Esophagus muscularis mucosa (tissue), 4 donors: ENCODE data around the gene CAMTA1.

Experiments
- EP300 ChIP-seq: sonication (generic); formaldehyde crosslinking; IDR thresholded peaks from one replicate; pipeline ENCODE4 v1.6.1; 2017; ENCODE audit warnings: antibody characterized with exemption
- POLR2A ChIP-seq: fragments of 450-650 bp; IDR thresholded peaks from one replicate; pipeline ENCODE4 v1.6.1; 2017; ENCODE audit warnings: antibody characterized with exemption, moderate library complexity, mild to moderate bottlenecking, low read depth
- TF ChIP-seq, protein P1 (sequence below), 3 experiments: fragments of 200-600 bp in 2 of 3; fragments of 450-650 bp in 1 of 3; sonication (generic) in 2 of 3; IDR thresholded peaks; one replicate each; pipeline ENCODE4 v1.5.1; 2017 to 2019; ENCODE audit warnings: antibody characterized with exemption in 3 of 3, mild to moderate bottlenecking in 2 of 3, moderate library complexity in 1 of 3

DNA sequence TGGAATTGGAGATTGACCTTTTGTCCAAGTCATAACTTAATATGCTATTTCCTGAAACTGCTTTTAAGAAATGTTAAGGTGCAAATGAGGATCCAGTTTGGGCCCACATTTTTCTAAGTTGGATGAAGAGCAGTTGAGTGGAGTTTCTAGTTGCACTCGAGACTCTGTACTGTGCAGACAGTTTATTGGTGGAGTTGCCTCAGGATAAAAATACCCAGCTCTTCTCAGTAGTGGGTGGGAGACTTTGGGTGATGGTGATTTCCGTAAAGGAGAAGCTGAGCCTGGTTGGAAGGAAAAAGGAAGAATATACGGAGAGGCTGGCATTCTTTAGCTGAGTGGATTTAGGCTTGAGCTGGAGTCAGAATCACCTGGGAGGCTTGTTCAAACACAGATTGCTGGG is 49.9 kb downstream of the CAMTA1 start:
- TF ChIP-seq POLR2A = no peak
- TF ChIP-seq, protein P1, sequence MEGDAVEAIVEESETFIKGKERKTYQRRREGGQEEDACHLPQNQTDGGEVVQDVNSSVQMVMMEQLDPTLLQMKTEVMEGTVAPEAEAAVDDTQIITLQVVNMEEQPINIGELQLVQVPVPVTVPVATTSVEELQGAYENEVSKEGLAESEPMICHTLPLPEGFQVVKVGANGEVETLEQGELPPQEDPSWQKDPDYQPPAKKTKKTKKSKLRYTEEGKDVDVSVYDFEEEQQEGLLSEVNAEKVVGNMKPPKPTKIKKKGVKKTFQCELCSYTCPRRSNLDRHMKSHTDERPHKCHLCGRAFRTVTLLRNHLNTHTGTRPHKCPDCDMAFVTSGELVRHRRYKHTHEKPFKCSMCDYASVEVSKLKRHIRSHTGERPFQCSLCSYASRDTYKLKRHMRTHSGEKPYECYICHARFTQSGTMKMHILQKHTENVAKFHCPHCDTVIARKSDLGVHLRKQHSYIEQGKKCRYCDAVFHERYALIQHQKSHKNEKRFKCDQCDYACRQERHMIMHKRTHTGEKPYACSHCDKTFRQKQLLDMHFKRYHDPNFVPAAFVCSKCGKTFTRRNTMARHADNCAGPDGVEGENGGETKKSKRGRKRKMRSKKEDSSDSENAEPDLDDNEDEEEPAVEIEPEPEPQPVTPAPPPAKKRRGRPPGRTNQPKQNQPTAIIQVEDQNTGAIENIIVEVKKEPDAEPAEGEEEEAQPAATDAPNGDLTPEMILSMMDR (IDR thresholded peaks at IDR 0.05) = no peak
- TF ChIP-seq EP300 = no peak
